HepG2 (cell line): ENCODE results near the gene TPM1. TPM values are rescaled to one million over a fixed set of nuclear protein-coding genes. Genes with fewer than 3 reads are reported as not detected.

Experiments
- CEBPB ChIP-seq: IDR thresholded peaks from 2 replicates; pipeline ENCODE4 v1.6.1; 2011; ENCODE audit warnings: low read depth, low read length, improper control_type of control experiment, borderline replicate concordance
- CENPX ChIP-seq: sonication (generic); formaldehyde crosslinking; IDR thresholded peaks from 2 replicates; pipeline ENCODE4 v1.9.0; 2021; ENCODE audit warnings: mild to moderate bottlenecking, missing genetic modification reagents, moderate library complexity
- DZIP1 ChIP-seq: sonication (generic); formaldehyde crosslinking; IDR thresholded peaks from 2 replicates; pipeline ENCODE4 v1.5.0; 2020; ENCODE audit warnings: mild to moderate bottlenecking, missing genetic modification reagents
- ELF3 ChIP-seq: IDR thresholded peaks from 2 replicates; pipeline ENCODE4 v1.6.1; 2016; ENCODE audit warnings: missing genetic modification reagents, missing compliant biosample characterization
- FOSL2 ChIP-seq: sonication (generic); formaldehyde crosslinking; IDR thresholded peaks from 2 replicates; pipeline ENCODE4 v1.4.0; 2020; ENCODE audit warnings: missing genetic modification reagents
- HCFC1 ChIP-seq: fragments of 150-350 bp; IDR thresholded peaks from 2 replicates; pipeline ENCODE4 v1.6.1; 2014; ENCODE audit warnings: low read depth, low read length
- JUNB ChIP-seq: sonication (generic); formaldehyde crosslinking; IDR thresholded peaks from 2 replicates; pipeline ENCODE4 v1.8.0; 2022; ENCODE audit warnings: missing genetic modification reagents, mild to moderate bottlenecking, borderline replicate concordance
- MED1 ChIP-seq: sonication (generic); formaldehyde crosslinking; IDR thresholded peaks from 2 replicates; pipeline ENCODE4 v1.4.0; 2020; ENCODE audit warnings: missing genetic modification reagents
- MXD4 ChIP-seq: IDR thresholded peaks from 2 replicates; pipeline ENCODE4 v1.6.1; 2016; ENCODE audit warnings: mild to moderate bottlenecking, missing biosample characterization, missing genetic modification reagents
- NFE2L1 ChIP-seq: sonication (generic); formaldehyde crosslinking; IDR thresholded peaks from 2 replicates; pipeline ENCODE4 v1.4.0; 2020; ENCODE audit warnings: missing genetic modification reagents, mild to moderate bottlenecking, borderline replicate concordance
- REPIN1 ChIP-seq: sonication (generic); formaldehyde crosslinking; IDR thresholded peaks from 2 replicates; pipeline ENCODE4 v1.8.0; 2022; ENCODE audit warnings: missing genetic modification reagents, low read depth, mild to moderate bottlenecking, borderline replicate concordance
- SIN3A ChIP-seq: IDR thresholded peaks from 2 replicates; pipeline ENCODE4 v1.6.1; 2011; ENCODE audit warnings: low read depth, mild to moderate bottlenecking, control low read depth, low read length, borderline replicate concordance
- SOX6 ChIP-seq, 2 experiments: fragments of 450-650 bp in 1 of 2; sonication (generic) in 1 of 2; formaldehyde crosslinking in 1 of 2; IDR thresholded peaks; 2 replicates each; pipeline versions ENCODE4 v1.4.0 to v1.6.1; 2017 to 2020; ENCODE audit warnings: antibody characterized with exemption in 1 of 2, mild to moderate bottlenecking in 1 of 2, missing genetic modification reagents in 1 of 2
- SRSF1 ChIP-seq: fragments of 200-400 bp; formaldehyde crosslinking; optimal IDR thresholded peaks from 2 replicates; pipeline ENCODE3; 2017; ENCODE audit warnings: mild to moderate bottlenecking, low read depth, low read length, moderate library complexity
- TBX3 ChIP-seq: fragments of 450-650 bp; IDR thresholded peaks from 2 replicates; pipeline ENCODE4 v1.6.1; 2017; ENCODE audit warnings: antibody characterized with exemption, mild to moderate bottlenecking, inconsistent platforms, borderline replicate concordance
- TEAD3 ChIP-seq: optimal IDR thresholded peaks from 2 replicates; pipeline ENCODE3; 2016; ENCODE audit warnings: borderline replicate concordance
- ZMYM2 ChIP-seq: sonication (generic); formaldehyde crosslinking; IDR thresholded peaks from 2 replicates; pipeline ENCODE4 v1.8.0; 2022; ENCODE audit warnings: mild to moderate bottlenecking, missing genetic modification reagents
- ZNF20 ChIP-seq: sonication (generic); formaldehyde crosslinking; IDR thresholded peaks from 2 replicates; pipeline ENCODE4 v1.4.0; 2020; ENCODE audit warnings: mild to moderate bottlenecking, moderate library complexity, missing genetic modification reagents
- ZNF432 ChIP-seq: sonication (generic); formaldehyde crosslinking; IDR thresholded peaks from 2 replicates; pipeline ENCODE4 v1.5.0; 2020; ENCODE audit warnings: missing genetic modification reagents, mild to moderate bottlenecking, borderline replicate concordance
- ZNF564 ChIP-seq: sonication (generic); formaldehyde crosslinking; IDR thresholded peaks from 2 replicates; pipeline ENCODE4 v1.8.1; 2023; ENCODE audit warnings: mild to moderate bottlenecking, missing genetic modification reagents
- ZNF577 ChIP-seq: sonication (generic); formaldehyde crosslinking; IDR thresholded peaks from 2 replicates; pipeline ENCODE4 v1.4.0; 2020; ENCODE audit warnings: mild to moderate bottlenecking, low read depth, missing genetic modification reagents, borderline replicate concordance
- ZNF605 ChIP-seq: sonication (generic); formaldehyde crosslinking; IDR thresholded peaks from 2 replicates; pipeline ENCODE4 v1.8.0; 2022; ENCODE audit warnings: mild to moderate bottlenecking, missing genetic modification reagents
- ZNF691 ChIP-seq: sonication (generic); formaldehyde crosslinking; IDR thresholded peaks from 2 replicates; pipeline ENCODE4 v1.4.0; 2020; ENCODE audit warnings: missing genetic modification reagents, low read depth, mild to moderate bottlenecking, borderline replicate concordance
- ZSCAN21 ChIP-seq: sonication (generic); formaldehyde crosslinking; IDR thresholded peaks from 2 replicates; pipeline ENCODE4 v1.8.0; 2022; ENCODE audit warnings: mild to moderate bottlenecking, missing genetic modification reagents, moderate library complexity, borderline replicate concordance
- ZSCAN9 ChIP-seq: IDR thresholded peaks from 2 replicates; pipeline ENCODE4 v1.6.1; 2016; ENCODE audit warnings: borderline replicate concordance
- polyA plus RNA-seq, 8 experiments: library from polyadenylated mRNA; depleted of rRNA in 3 of 8; stranded (reverse) in 7 of 8; unstranded in 1 of 8; fragments of >200 nt; fragmentation: Illumina TruSeq in 4 of 8; extraction: Trizol in 4 of 8; gene quantifications; 2 replicates each; pipeline versions ENCODE4 v1.2.1 to v1.2.3, GENCODE V29; 2011 to 2016; ENCODE audit warnings: low read depth in 4 of 8, missing spikeins in 1 of 8, mixed read lengths in 1 of 8; ENCODE audit not compliant: insufficient read depth in 1 of 8
- total RNA-seq, 5 experiments: library from RNA; depleted of rRNA; stranded (reverse); fragments of >200 nt; fragmentation: Illumina TruSeq; extraction: Trizol; gene quantifications; 2 replicates each; pipeline ENCODE4 v1.2.3, GENCODE V29; 2016; ENCODE audit warnings: low read depth in 1 of 5

Gene TPM1
- total and polyA plus RNA-seq, 2 of the 13 experiments (the other 11 are each of a cell fraction or from before 2014, with no cell fraction given), result 98.9 to 109 TPM

GRCh38 chr15:63093486-63094205 is 51.1 kb downstream of the TPM1 start (continued):
- TF ChIP-seq JUNB (CRISPR knock-in tag) (no peak), SOX6 (IDR thresholded peaks at IDR 0.05) (no peak), SOX6 (CRISPR knock-in tag; IDR thresholded peaks at IDR 0.05) (peak; percentile 53; the same call in 1 of the 2 replicates), HCFC1 (0 out of 2 replicates have a peak, but pooled peaks have one; percentile 11), MED1 (CRISPR knock-in tag) (peak; percentile 43; the same call in 1 of the 2 replicates), CENPX (CRISPR knock-in tag) (no peak), ZNF564 (no peak), ZNF577 (CRISPR knock-in tag) (no peak), ZSCAN9 (0 out of 2 replicates have a peak, but pooled peaks have one; percentile 42), FOSL2 (CRISPR knock-in tag) (peak; percentile 59), ZNF691 (CRISPR knock-in tag) (no peak; the same call in 1 of the 2 replicates), SRSF1 (no peak), SIN3A (no peak), DZIP1 (CRISPR knock-in tag) (no peak), MXD4 (CRISPR knock-in tag) (peak; percentile 45; the same call in 1 of the 2 replicates), TBX3 (no peak), CEBPB (peak; percentile 4; the same call in 1 of the 2 replicates), ZMYM2 (CRISPR knock-in tag) (no peak), ZNF432 (no peak), ZNF605 (CRISPR knock-in tag) (peak; percentile 66; the same call in 1 of the 2 replicates), ELF3 (CRISPR knock-in tag) (0 out of 2 replicates have a peak, but pooled peaks have one; percentile 38), ZSCAN21 (CRISPR knock-in tag) (0 out of 2 replicates have a peak, but pooled peaks have one; percentile 51), ZNF20 (CRISPR knock-in tag) (no peak), TEAD3 (CRISPR knock-in tag) (peak; percentile 84), NFE2L1 (no peak), REPIN1 (CRISPR knock-in tag) (peak; percentile 83; the same call in 1 of the 2 replicates)
